ENCODE data around the gene PALLD.

Gene PALLD

GRCh38 chr4:168528131-168528949 lies 31.5 kb downstream of the PALLD start:
- Histone ChIP-seq H3K9me3 (ENCODE audit: low read length) (no peaks in the 10 kb centered on the region), H3K27me3 (ENCODE audit: insufficient read depth, low read length) (no peaks in the 10 kb centered on the region), H3K36me3 (ENCODE audit: insufficient read depth, low read length) (no peaks in the 10 kb centered on the region), H3K4me2 (ENCODE audit: low read length) (no peak overlapping the region), H3K4me3 (ENCODE audit: low read depth, low read length, poor library complexity, severe bottlenecking) (no peak overlapping the region), H3K27ac (ENCODE audit: low read depth, low read length, poor library complexity, severe bottlenecking) (no peak overlapping the region), H3K79me2 (ENCODE audit: insufficient read depth, low read length) (no peaks in the 10 kb centered on the region), H4K20me1 (ENCODE audit: insufficient read depth, low read length) (no peaks in the 10 kb centered on the region), H2AFZ (ENCODE audit: low read length) (no peak overlapping the region), H3K9ac (ENCODE audit: low read length) (no peak overlapping the region), H3F3A (ENCODE audit: insufficient read depth, low read length) (no peaks in the 10 kb centered on the region), H3K4me1 (ENCODE audit: insufficient read depth, low read length, severe bottlenecking) (no peaks in the 10 kb centered on the region), H3K9me2 (ENCODE audit: low read depth, low read length) (no peaks in the 10 kb centered on the region)
- TF ChIP-seq CTCF (IDR thresholded peaks at IDR 0.05; ENCODE audit: low read length): no peak
- TF ChIP-seq EZH2 (IDR thresholded peaks at IDR 0.05; ENCODE audit: borderline replicate concordance, low read length): no peak

GRCh38 chr4:168529257-168529656 lies 32.4 kb downstream of the PALLD start:
- Histone ChIP-seq H3K9me2 (ENCODE audit: low read depth, low read length) (no peaks in the 10 kb centered on the region), H3K4me1 (ENCODE audit: insufficient read depth, low read length, severe bottlenecking) (no peaks in the 10 kb centered on the region), H3K27me3 (ENCODE audit: insufficient read depth, low read length) (no peaks in the 10 kb centered on the region), H3K4me3 (ENCODE audit: low read depth, low read length, poor library complexity, severe bottlenecking) (no peak overlapping the region), H3K79me2 (ENCODE audit: insufficient read depth, low read length) (no peaks in the 10 kb centered on the region), H3K27ac (ENCODE audit: low read depth, low read length, poor library complexity, severe bottlenecking) (no peak overlapping the region), H2AFZ (ENCODE audit: low read length) (no peak overlapping the region), H3K9me3 (ENCODE audit: low read length) (no peaks in the 10 kb centered on the region), H3K9ac (ENCODE audit: low read length) (no peak overlapping the region), H3F3A (ENCODE audit: insufficient read depth, low read length) (no peaks in the 10 kb centered on the region), H3K4me2 (ENCODE audit: low read length) (no peak overlapping the region), H3K36me3 (ENCODE audit: insufficient read depth, low read length) (no peaks in the 10 kb centered on the region), H4K20me1 (ENCODE audit: insufficient read depth, low read length) (no peaks in the 10 kb centered on the region)
- TF ChIP-seq CTCF (IDR thresholded peaks at IDR 0.05; ENCODE audit: low read length): no peak
- TF ChIP-seq EZH2 (IDR thresholded peaks at IDR 0.05; ENCODE audit: borderline replicate concordance, low read length): no peak

GRCh38 chr4:168531305-168531704 lies 34.5 kb downstream of the PALLD start:
- H2AFZ ChIP-seq (ENCODE audit: low read length): no peak overlapping the region
- H3K36me3 ChIP-seq (ENCODE audit: insufficient read depth, low read length): no peaks in the 10 kb centered on the region
- H3K9ac ChIP-seq (ENCODE audit: low read length): no peak overlapping the region
- TF ChIP-seq EZH2 (IDR thresholded peaks at IDR 0.05; ENCODE audit: borderline replicate concordance, low read length) (no peak), CTCF (IDR thresholded peaks at IDR 0.05; ENCODE audit: low read length) (no peak)
- H3K4me3 ChIP-seq (ENCODE audit: low read depth, low read length, poor library complexity, severe bottlenecking): no peak overlapping the region
- H3F3A ChIP-seq (ENCODE audit: insufficient read depth, low read length): no peaks in the 10 kb centered on the region
- H3K4me1 ChIP-seq (ENCODE audit: insufficient read depth, low read length, severe bottlenecking): no peaks in the 10 kb centered on the region
- H3K27ac ChIP-seq (ENCODE audit: low read depth, low read length, poor library complexity, severe bottlenecking): no peak overlapping the region
- H3K4me2 ChIP-seq (ENCODE audit: low read length): no peak overlapping the region
- H3K9me3 ChIP-seq (ENCODE audit: low read length): no peaks in the 10 kb centered on the region
- no peaks in the 10 kb centered on the region for H3K9me2 ChIP-seq (ENCODE audit: low read depth, low read length)
- no peaks in the 10 kb centered on the region for H3K27me3 ChIP-seq (ENCODE audit: insufficient read depth, low read length)
- no peaks in the 10 kb centered on the region for H4K20me1 ChIP-seq (ENCODE audit: insufficient read depth, low read length)
- no peaks in the 10 kb centered on the region for H3K79me2 ChIP-seq (ENCODE audit: insufficient read depth, low read length)
